AG10803 (cell line): ENCODE measurements around the gene ANXA11.
"Not testable (repeated sequence)": the region's sequence is repeated elsewhere in the genome, so short reads cannot be mapped to it uniquely, and the experiment has no call there.

Experiments
- DNase-seq: peaks from one replicate; pipeline ENCODE4 v3.0.0; 2010; ENCODE audit warnings: low read depth
- H3K4me3 ChIP-seq: 2 replicates; pipeline ENCODE4 v1.5.1; 2011; ENCODE audit warnings: mild to moderate bottlenecking, low read length, control low read depth
- TF ChIP-seq, protein P1 (sequence below): conservative IDR thresholded peaks from 2 replicates; pipeline ENCODE4 v1.5.1; 2011; ENCODE audit warnings: mild to moderate bottlenecking, low read length, control low read depth, inconsistent platforms

ANXA11 gene

GRCh38 chr10:80203835-80204676 is 1.3 kb downstream of the ANXA11 start:
- no peak for DNase-seq
- peak overlapping the region; percentile 90 for H3K4me3 ChIP-seq
- TF ChIP-seq, protein P1, sequence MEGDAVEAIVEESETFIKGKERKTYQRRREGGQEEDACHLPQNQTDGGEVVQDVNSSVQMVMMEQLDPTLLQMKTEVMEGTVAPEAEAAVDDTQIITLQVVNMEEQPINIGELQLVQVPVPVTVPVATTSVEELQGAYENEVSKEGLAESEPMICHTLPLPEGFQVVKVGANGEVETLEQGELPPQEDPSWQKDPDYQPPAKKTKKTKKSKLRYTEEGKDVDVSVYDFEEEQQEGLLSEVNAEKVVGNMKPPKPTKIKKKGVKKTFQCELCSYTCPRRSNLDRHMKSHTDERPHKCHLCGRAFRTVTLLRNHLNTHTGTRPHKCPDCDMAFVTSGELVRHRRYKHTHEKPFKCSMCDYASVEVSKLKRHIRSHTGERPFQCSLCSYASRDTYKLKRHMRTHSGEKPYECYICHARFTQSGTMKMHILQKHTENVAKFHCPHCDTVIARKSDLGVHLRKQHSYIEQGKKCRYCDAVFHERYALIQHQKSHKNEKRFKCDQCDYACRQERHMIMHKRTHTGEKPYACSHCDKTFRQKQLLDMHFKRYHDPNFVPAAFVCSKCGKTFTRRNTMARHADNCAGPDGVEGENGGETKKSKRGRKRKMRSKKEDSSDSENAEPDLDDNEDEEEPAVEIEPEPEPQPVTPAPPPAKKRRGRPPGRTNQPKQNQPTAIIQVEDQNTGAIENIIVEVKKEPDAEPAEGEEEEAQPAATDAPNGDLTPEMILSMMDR: no peak

- H3K4me3 ChIP-seq: peak overlapping the region; percentile 90
- TF ChIP-seq, protein P1: peak; percentile 20; the same call in 1 of the 2 replicates
- peak; percentile 91 for DNase-seq
Observed at GRCh38 chr10:80202934-80203834, 2.2 kb downstream of the ANXA11 start.

- not testable (repeated sequence) for DNase-seq, H3K4me3 ChIP-seq
Observed at GRCh38 chr10:80202530-80202929, 2.8 kb downstream of the ANXA11 start.

DNA sequence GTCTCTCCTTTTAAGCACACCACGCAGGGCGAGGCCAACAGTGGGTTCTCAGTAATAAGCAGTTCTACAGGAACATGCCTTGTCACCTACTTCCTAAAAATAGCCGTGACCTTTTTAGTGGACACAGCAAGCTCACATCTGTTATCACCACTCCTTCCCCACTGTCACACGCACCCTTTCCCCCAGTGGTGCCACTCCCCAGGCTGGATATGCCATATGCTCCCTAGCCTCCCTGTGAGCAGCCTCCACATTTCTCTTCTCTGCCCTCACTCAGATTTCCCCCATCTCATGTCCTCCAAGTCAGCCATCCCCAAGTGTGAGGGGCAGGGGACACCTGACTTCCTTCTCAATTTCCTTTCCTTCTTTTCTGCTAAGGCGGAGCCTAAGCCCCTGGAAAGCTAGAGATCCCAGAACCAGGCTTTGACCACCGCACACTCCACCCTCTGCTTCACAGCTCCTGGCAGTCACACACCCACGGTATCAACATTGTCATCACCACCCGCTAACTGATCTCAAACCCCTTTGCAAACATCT is 3.7 kb downstream of the ANXA11 start:
- TF ChIP-seq, protein P1: no peak
- DNase-seq: no peak
- H3K4me3 ChIP-seq: no peak overlapping the region

GRCh38 chr10:80200687-80201086 is 4.7 kb downstream of the ANXA11 start:
- DNase-seq: no peak
- TF ChIP-seq, protein P1: no peak

GRCh38 chr10:80200259-80200658 is 5.1 kb downstream of the ANXA11 start:
- TF ChIP-seq, protein P1: no peak
- H3K4me3 ChIP-seq: peak overlapping the region; percentile 20
- DNase-seq: no peak

More at GRCh38 chr10:80200687-80201086, 4.7 kb downstream of the ANXA11 start:
- no peak overlapping the region for H3K4me3 ChIP-seq

DNA sequence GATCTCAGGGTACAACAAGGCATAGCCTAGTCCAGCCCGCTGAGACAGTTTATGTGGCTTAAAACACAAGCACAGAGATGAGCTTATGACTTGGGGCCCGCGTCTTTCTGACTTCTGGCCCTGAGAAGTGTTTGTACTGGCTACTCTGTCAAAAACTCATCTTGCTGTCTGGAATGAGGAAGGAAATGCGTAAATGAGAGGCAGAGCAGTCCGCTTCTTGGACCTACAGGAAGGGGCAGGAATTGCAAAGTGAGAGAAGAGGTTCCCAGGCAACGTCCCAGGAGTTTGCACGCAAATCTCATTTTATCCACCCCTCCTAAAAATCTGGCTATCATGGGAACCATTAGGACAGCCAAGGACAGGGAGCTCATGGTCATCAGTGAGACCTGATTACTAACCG is 5.5 kb downstream of the ANXA11 start:
- TF ChIP-seq, protein P1: peak; percentile 53
- DNase-seq: peak; percentile 91
- H3K4me3 ChIP-seq: peak overlapping the region; percentile 20
